Measurements from ENCODE around the gene SLC25A46. TPM values are rescaled to one million over a fixed set of nuclear protein-coding genes. Genes with fewer than 3 reads are reported as not detected.
"Not testable (repeated sequence)": the region's sequence is repeated elsewhere in the genome, so short reads cannot be mapped to it uniquely, and the experiment has no call there.

SLC25A46 gene
- polyA plus RNA-seq, 3 donors from 2014 or later: 29.0 to 52.2 (median 32.5) TPM

- H3K36me3 Mint-ChIP-seq: no peaks in the 10 kb centered on the region
- no peak overlapping the region for H3K27ac Mint-ChIP-seq
- DNase-seq: no peak
- peaks cover 1 to 4% (median 4%) of the 10 kb centered on the region in 3 donors for H3K27me3 Mint-ChIP-seq (ENCODE audit: low read depth in 3 of 3)
- H3K9me3 Mint-ChIP-seq: peaks cover 0 to 2% (median 0%) of the 10 kb centered on the region in 6 donors
- H3K4me3 Mint-ChIP-seq: no peak overlapping the region
- no peaks in the 10 kb centered on the region for H3K4me1 Mint-ChIP-seq
Measured at GRCh38 chr5:110770286-110770685, 31.5 kb downstream of the SLC25A46 start.

DNA sequence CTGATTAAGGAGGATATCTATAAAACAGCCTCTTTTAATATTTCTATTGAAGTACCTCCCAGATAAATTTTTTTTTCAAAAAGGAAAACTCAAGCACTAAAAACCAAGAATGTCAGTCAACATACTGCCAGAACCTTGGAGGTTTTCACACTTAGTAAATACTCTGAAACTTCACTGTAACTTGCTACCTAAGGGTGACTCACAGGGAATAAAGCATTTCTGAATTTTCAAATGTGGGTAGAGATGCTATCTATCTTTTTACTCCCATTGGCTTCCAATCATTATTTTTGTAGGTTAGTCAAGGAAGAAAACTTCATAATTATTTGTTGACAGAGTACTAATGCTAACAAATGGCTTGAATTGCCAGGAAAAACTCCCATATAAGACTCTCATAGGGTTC lies 46.1 kb downstream of the SLC25A46 start:
- H3K36me3 Mint-ChIP-seq: no peaks in the 10 kb centered on the region
- H3K9me3 Mint-ChIP-seq: peaks cover 0 to 3% (median 2%) of the 10 kb centered on the region in 6 donors
- H3K27me3 Mint-ChIP-seq (ENCODE audit: low read depth in 3 of 3): peaks cover 0 to 2% (median 0%) of the 10 kb centered on the region in 3 donors
- no peak overlapping the region for H3K4me3 Mint-ChIP-seq
- H3K4me1 Mint-ChIP-seq: no peaks in the 10 kb centered on the region
- no peak for DNase-seq
- no peak overlapping the region for H3K27ac Mint-ChIP-seq

DNA sequence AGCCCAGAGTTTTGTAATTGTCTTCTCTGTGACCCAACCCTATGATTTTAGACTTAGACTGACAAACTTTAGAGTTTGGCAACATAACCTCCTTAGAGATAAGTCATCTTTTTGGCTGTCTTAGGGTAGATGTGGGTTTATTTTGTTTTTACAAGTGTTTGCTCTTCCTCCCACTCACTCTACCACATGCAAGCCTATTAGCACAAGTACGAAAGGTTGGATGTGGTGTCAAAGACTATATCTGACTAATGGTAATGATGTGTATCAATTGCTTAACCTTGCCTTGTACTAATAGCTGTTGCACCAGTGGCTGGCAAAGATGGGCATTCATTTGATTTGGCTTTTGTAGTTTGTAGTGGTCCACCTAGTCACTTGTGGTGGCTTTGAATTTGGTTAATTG lies 46.5 kb downstream of the SLC25A46 start:
- Mint-ChIP-seq H3K4me3 (no peak overlapping the region), H3K27ac (no peak overlapping the region), H3K9me3 (peaks cover 0 to 3% (median 2%) of the 10 kb centered on the region in 6 donors), H3K27me3 (ENCODE audit: low read depth in 3 of 3) (peaks cover 0 to 2% (median 0%) of the 10 kb centered on the region in 3 donors), H3K36me3 (no peaks in the 10 kb centered on the region), H3K4me1 (no peaks in the 10 kb centered on the region)
- no peak for DNase-seq

- not testable (repeated sequence) for H3K4me3 Mint-ChIP-seq; H3K27ac Mint-ChIP-seq; DNase-seq; H3K36me3 Mint-ChIP-seq; H3K9me3 Mint-ChIP-seq; H3K27me3 Mint-ChIP-seq (ENCODE audit: low read depth in 3 of 3); H3K4me1 Mint-ChIP-seq
Measured at GRCh38 chr5:110788006-110788405, 49.2 kb downstream of the SLC25A46 start.

- Mint-ChIP-seq H3K27me3 (ENCODE audit: low read depth in 3 of 3) (peaks cover 0 to 3% (median 2%) of the 10 kb centered on the region in 3 donors), H3K4me3 (no peak overlapping the region), H3K9me3 (peaks cover 0 to 4% (median 0%) of the 10 kb centered on the region in 6 donors), H3K4me1 (no peaks in the 10 kb centered on the region), H3K36me3 (no peaks in the 10 kb centered on the region), H3K27ac (no peak overlapping the region)
- DNase-seq: no peak
Measured at GRCh38 chr5:110790673-110791072, 51.9 kb downstream of the SLC25A46 start.

GRCh38 chr5:110802998-110803397 lies 64.2 kb downstream of the SLC25A46 start:
- no peak overlapping the region for H3K4me3 Mint-ChIP-seq
- H3K9me3 Mint-ChIP-seq: peaks cover 4 to 45% (median 15%) of the 10 kb centered on the region in 6 donors
- DNase-seq: no peak
- H3K4me1 Mint-ChIP-seq: no peaks in the 10 kb centered on the region
- peaks cover 0 to 3% (median 0%) of the 10 kb centered on the region in 3 donors for H3K36me3 Mint-ChIP-seq
- H3K27ac Mint-ChIP-seq: no peak overlapping the region
- peaks cover 0 to 3% (median 2%) of the 10 kb centered on the region in 3 donors for H3K27me3 Mint-ChIP-seq (ENCODE audit: low read depth in 3 of 3)

GRCh38 chr5:110803467-110804326 lies 64.9 kb downstream of the SLC25A46 start:
- H3K27ac Mint-ChIP-seq: no peak overlapping the region

DNA sequence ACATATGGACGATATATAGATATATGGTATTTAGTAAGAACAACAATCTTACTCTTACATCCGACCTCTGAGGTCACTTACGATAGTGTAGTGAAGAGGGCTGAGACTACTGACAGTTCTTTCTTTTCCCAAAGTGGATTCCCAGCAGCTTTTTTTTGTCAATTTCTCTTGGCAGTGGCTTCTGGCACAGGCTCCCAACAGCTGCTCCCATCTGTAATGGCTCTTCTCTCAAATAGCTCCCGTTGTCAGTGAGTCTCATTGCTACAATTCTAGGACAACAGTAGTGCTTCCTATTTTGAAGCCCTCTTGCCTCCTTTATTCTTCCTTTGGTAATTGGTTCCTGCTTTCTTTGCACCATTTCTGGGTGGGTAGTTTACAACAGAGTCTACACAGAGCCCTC lies 68.4 kb downstream of the SLC25A46 start:
- no peak overlapping the region for H3K4me3 Mint-ChIP-seq
- H3K27ac Mint-ChIP-seq: no peak overlapping the region
- peaks cover 0 to 3% (median 0%) of the 10 kb centered on the region in 3 donors for H3K36me3 Mint-ChIP-seq
- peaks cover 0 to 34% (median 6%) of the 10 kb centered on the region in 6 donors for H3K9me3 Mint-ChIP-seq
- peaks cover 2 to 3% (median 3%) of the 10 kb centered on the region in 3 donors for H3K27me3 Mint-ChIP-seq (ENCODE audit: low read depth in 3 of 3)
- DNase-seq: no peak
- H3K4me1 Mint-ChIP-seq: no peaks in the 10 kb centered on the region

More at GRCh38 chr5:110803467-110804326, 64.9 kb downstream of the SLC25A46 start:
- Mint-ChIP-seq H3K27me3 (ENCODE audit: low read depth in 3 of 3) (peaks cover 0 to 3% (median 2%) of the 10 kb centered on the region in 3 donors), H3K4me3 (no peak overlapping the region), H3K36me3 (peaks cover 0 to 3% (median 0%) of the 10 kb centered on the region in 3 donors), H3K4me1 (no peaks in the 10 kb centered on the region), H3K9me3 (peaks cover 4 to 45% (median 15%) of the 10 kb centered on the region in 6 donors)
- no peak for DNase-seq

- Mint-ChIP-seq H3K9me3 (peaks cover 0 to 22% (median 7%) of the 10 kb centered on the region in 6 donors), H3K27me3 (ENCODE audit: low read depth in 3 of 3) (peaks cover 2 to 3% (median 3%) of the 10 kb centered on the region in 3 donors), H3K36me3 (peaks cover 0 to 3% (median 0%) of the 10 kb centered on the region in 3 donors), H3K4me1 (no peaks in the 10 kb centered on the region), H3K27ac (no peak overlapping the region), H3K4me3 (no peak overlapping the region)
- DNase-seq: no peak
Measured at GRCh38 chr5:110809006-110809405, 70.2 kb downstream of the SLC25A46 start.

Other genes with a start within 250 kb of the SLC25A46 start
- not detected for gene TMEM232, start 12.3 kb upstream of the SLC25A46 start, polyA plus RNA-seq

All from immature natural killer cell (primary cell).